WTC11 (cell line): ENCODE results near the gene MGRN1. TPM values are rescaled to one million over a fixed set of nuclear protein-coding genes. Genes with fewer than 3 reads are reported as not detected.
A peak's percentile ranks its signal among the peaks of the same experiment; 100 is the strongest.

Experiments
- ATAC-seq: fragments of 200-7000 bp; cut with Tn5 transposase; 2 replicates; pipeline ENCODE4 v1.10.0; 2021; ENCODE audit warnings: mild to moderate bottlenecking, moderate library complexity
- CTCF ChIA-PET: fragments of 300-600 bp; sonication (Branson Sonifier 250); formaldehyde crosslinking; loops from one replicate; lab custom pipeline; 2021; ENCODE audit warnings: antibody characterized with exemption; lab: Charles Lee
- POLR2A ChIA-PET: fragments of 350-600 bp; sonication (Branson Sonifier 250); formaldehyde crosslinking; loops from one replicate; lab custom pipeline; 2021; ENCODE audit warnings: antibody characterized with exemption; lab: Charles Lee
- DNase-seq: peaks from one replicate; pipeline ENCODE4 v3.0.0; 2021; ENCODE audit warnings: low spot score
- H3K27ac Mint-ChIP-seq: 2 replicates; pipeline ENCODE4 v1.8.0; 2021; ENCODE audit warnings: mixed read lengths
- H3K27me3 Mint-ChIP-seq: 2 replicates; pipeline ENCODE4 v1.8.0; 2021; ENCODE audit warnings: low read depth, mild to moderate bottlenecking, moderate library complexity, mixed read lengths
- H3K36me3 Mint-ChIP-seq: 2 replicates; pipeline ENCODE4 v1.8.0; 2021; ENCODE audit warnings: mixed read lengths
- H3K4me1 Mint-ChIP-seq: 2 replicates; pipeline ENCODE4 v1.8.0; 2022; ENCODE audit warnings: mixed read lengths
- H3K4me3 Mint-ChIP-seq: 2 replicates; pipeline ENCODE4 v1.8.0; 2021; ENCODE audit warnings: mild to moderate bottlenecking, moderate library complexity, mixed read lengths
- H3K9me3 Mint-ChIP-seq: 2 replicates; pipeline ENCODE4 v1.8.0; 2021; ENCODE audit warnings: mixed read lengths
- ESRRA ChIP-seq: sonication (generic); formaldehyde crosslinking; IDR thresholded peaks from 2 replicates; pipeline ENCODE4 v1.8.1; 2022; ENCODE audit warnings: mild to moderate bottlenecking, missing genetic modification reagents, borderline replicate concordance
- FOXP1 ChIP-seq: sonication (generic); formaldehyde crosslinking; IDR thresholded peaks from 2 replicates; pipeline ENCODE4 v1.8.0; 2022; ENCODE audit warnings: missing genetic modification reagents, mild to moderate bottlenecking, moderate library complexity, borderline replicate concordance
- KAT7 ChIP-seq: sonication (generic); formaldehyde crosslinking; IDR thresholded peaks from 2 replicates; pipeline ENCODE4 v1.8.1; 2023; ENCODE audit warnings: missing genetic modification reagents, mild to moderate bottlenecking, borderline replicate concordance
- NFATC4 ChIP-seq: fragments of 250-450 bp; sonication (Bioruptor Pico); IDR thresholded peaks from 2 replicates; pipeline ENCODE4 v1.9.0; 2021; ENCODE audit warnings: mild to moderate bottlenecking
- NFE2L1 ChIP-seq: sonication (generic); formaldehyde crosslinking; IDR thresholded peaks from 2 replicates; pipeline ENCODE4 v1.8.1; 2023; ENCODE audit warnings: missing genetic modification reagents
- RELA ChIP-seq: sonication (generic); formaldehyde crosslinking; IDR thresholded peaks from 2 replicates; pipeline ENCODE4 v1.8.1; 2022; ENCODE audit warnings: missing genetic modification reagents, mild to moderate bottlenecking, borderline replicate concordance
- RORB ChIP-seq: fragments of 250-450 bp; sonication (Bioruptor Pico); IDR thresholded peaks from 2 replicates; pipeline ENCODE4 v1.9.0; 2021; ENCODE audit warnings: mild to moderate bottlenecking
- SMAD3 ChIP-seq: sonication (generic); formaldehyde crosslinking; IDR thresholded peaks from 2 replicates; pipeline ENCODE4 v1.8.0; 2022; ENCODE audit warnings: missing genetic modification reagents, mild to moderate bottlenecking, borderline replicate concordance
- TCF7 ChIP-seq: sonication (generic); formaldehyde crosslinking; IDR thresholded peaks from 2 replicates; pipeline ENCODE4 v1.8.0; 2022; ENCODE audit warnings: mild to moderate bottlenecking, low read depth, missing genetic modification reagents, moderate library complexity
- ZNF317 ChIP-seq: sonication (generic); formaldehyde crosslinking; IDR thresholded peaks from 2 replicates; pipeline ENCODE4 v1.8.1; 2023; ENCODE audit warnings: low read depth, mild to moderate bottlenecking, moderate library complexity, missing genetic modification reagents, borderline replicate concordance
- ZNF416 ChIP-seq: fragments of 250-450 bp; sonication (Bioruptor Pico); IDR thresholded peaks from 2 replicates; pipeline ENCODE4 v1.9.0; 2021; ENCODE audit warnings: mild to moderate bottlenecking, inconsistent platforms
- total RNA-seq: library from RNA; stranded (reverse); gene quantifications from 3 replicates; pipeline ENCODE4 v1.2.3, GENCODE V29; 2021
- TF ChIP-seq, protein P1 (sequence below): fragments of 250-450 bp; sonication (Bioruptor Pico); IDR thresholded peaks from 2 replicates; pipeline ENCODE4 v1.8.0; 2021; ENCODE audit warnings: mild to moderate bottlenecking
- TF ChIP-seq, protein P2 (sequence below): sonication (generic); formaldehyde crosslinking; IDR thresholded peaks from 2 replicates; pipeline ENCODE4 v1.8.0; 2022; ENCODE audit warnings: mild to moderate bottlenecking, missing genetic modification reagents
- TF ChIP-seq, protein P3 (sequence below): sonication (generic); formaldehyde crosslinking; IDR thresholded peaks from 2 replicates; pipeline ENCODE4 v1.8.0; 2022; ENCODE audit warnings: missing genetic modification reagents
- TF ChIP-seq, protein P4 (sequence below): sonication (generic); formaldehyde crosslinking; IDR thresholded peaks from 2 replicates; pipeline ENCODE4 v1.8.0; 2022; ENCODE audit warnings: mild to moderate bottlenecking, missing genetic modification reagents
- TF ChIP-seq, protein P5 (sequence below): sonication (generic); formaldehyde crosslinking; IDR thresholded peaks from 2 replicates; pipeline ENCODE4 v1.8.0; 2023; ENCODE audit warnings: missing genetic modification reagents, mild to moderate bottlenecking, borderline replicate concordance
- TF ChIP-seq, protein P6 (sequence below): sonication (generic); formaldehyde crosslinking; IDR thresholded peaks from 2 replicates; pipeline ENCODE4 v1.8.1; 2023; ENCODE audit warnings: mild to moderate bottlenecking, moderate library complexity, missing genetic modification reagents
- TF ChIP-seq, protein P7 (sequence below): sonication (generic); formaldehyde crosslinking; IDR thresholded peaks from 2 replicates; pipeline ENCODE4 v1.8.1; 2023; ENCODE audit warnings: mild to moderate bottlenecking, missing genetic modification reagents, moderate library complexity

Gene MGRN1
- total RNA-seq, 1 experiment from 2014 or later: 88.8 TPM

DNA sequence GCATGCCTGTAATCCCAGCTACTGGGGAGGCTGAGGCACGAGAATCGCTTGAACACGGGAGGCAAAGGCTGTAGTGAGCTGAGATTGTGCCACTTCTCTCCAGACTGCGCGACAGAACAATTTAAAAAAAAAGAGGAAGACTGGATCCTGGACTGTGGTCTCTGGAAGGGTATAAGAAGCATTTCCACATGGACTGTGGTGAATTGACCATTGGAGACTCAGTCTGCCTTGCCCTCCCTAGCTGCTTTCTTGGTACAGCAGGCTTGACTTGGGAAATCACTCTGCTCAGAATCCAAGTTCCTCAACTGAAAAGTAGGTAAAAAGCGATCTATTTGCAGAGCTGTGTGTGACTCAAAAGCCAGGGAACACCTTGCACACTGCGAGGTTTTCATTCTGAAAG, 1.0 kb upstream of the MGRN1 start (continued):
- TF ChIP-seq RORB (CRISPR knock-in tag) (no peak), NFE2L1 (CRISPR knock-in tag) (no peak), NFATC4 (CRISPR knock-in tag) (no peak)
- TF ChIP-seq, protein P1, sequence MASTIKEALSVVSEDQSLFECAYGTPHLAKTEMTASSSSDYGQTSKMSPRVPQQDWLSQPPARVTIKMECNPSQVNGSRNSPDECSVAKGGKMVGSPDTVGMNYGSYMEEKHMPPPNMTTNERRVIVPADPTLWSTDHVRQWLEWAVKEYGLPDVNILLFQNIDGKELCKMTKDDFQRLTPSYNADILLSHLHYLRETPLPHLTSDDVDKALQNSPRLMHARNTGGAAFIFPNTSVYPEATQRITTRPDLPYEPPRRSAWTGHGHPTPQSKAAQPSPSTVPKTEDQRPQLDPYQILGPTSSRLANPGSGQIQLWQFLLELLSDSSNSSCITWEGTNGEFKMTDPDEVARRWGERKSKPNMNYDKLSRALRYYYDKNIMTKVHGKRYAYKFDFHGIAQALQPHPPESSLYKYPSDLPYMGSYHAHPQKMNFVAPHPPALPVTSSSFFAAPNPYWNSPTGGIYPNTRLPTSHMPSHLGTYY: no peak
- TF ChIP-seq, protein P2, sequence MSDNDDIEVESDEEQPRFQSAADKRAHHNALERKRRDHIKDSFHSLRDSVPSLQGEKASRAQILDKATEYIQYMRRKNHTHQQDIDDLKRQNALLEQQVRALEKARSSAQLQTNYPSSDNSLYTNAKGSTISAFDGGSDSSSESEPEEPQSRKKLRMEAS: no peak
- TF ChIP-seq, all 79 proteins: peak for 0

DNA sequence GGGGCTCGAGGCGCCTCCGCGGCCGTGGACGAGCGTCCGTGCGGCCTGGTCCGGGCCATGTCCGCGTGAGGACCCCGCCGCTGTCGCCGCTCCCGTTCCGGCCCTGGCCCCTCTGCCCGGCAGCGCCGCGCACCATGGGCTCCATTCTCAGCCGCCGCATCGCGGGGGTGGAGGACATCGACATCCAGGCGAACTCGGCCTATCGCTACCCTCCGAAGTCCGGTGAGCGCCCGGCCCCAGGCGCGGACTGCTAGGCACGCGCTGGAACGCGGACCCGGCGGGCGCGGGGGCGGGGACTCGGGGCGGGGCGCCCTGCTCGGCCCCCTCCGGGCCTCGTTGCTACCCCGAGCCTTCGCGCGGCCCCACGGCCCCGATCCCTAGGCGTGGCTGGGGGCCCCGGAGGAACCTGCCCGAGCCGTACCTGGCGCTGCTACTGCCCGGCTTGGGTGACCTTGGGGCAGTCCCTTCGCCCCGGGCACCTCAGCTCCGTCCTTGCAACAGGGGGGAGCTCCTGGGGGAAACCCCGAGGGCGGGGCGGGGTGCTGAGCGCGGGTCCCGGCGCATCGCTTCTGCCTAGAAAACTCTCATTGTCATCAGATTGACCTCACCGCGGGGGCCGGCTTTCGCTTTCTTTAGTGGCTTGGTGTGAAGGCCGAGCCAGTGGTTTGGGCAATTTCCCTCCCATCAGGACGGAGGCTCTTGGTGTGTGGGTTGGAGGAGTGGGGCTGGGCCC, 367 bp downstream of the MGRN1 start:
- Mint-ChIP-seq H3K36me3 (peaks cover 16% of the 10 kb centered on the region), H3K4me1 (peaks cover 17% of the 10 kb centered on the region), H3K4me3 (peak overlapping the region; percentile 97), H3K9me3 (0 out of 2 replicates have a peak, but pooled peaks cover 6% of the 10 kb centered on the region), H3K27me3 (no peaks in the 10 kb centered on the region), H3K27ac (peak overlapping the region; percentile 97)
- DNase-seq (peak; percentile 76), ATAC-seq (peak; percentile 43)
- CTCF ChIA-PET: interaction anchor here (0.6 to 3.9 kb wide), 42 partner anchors 10 to 301 kb away, joined by 3 to 46 read pairs (median 6); partner anchors contain the start of genes ANKS3, CDIP1, DNAAF8 and HMOX2
- POLR2A ChIA-PET: interaction anchor here (0.5 to 2.6 kb wide), 4 partner anchors 8 to 145 kb away, joined by 3 to 13 read pairs (median 5); partner anchors contain the start of gene CDIP1
- TF ChIP-seq KAT7 (CRISPR knock-in tag) (peak; percentile 45; the same call in 1 of the 2 replicates), FOXP1 (CRISPR knock-in tag) (peak; percentile 37; the same call in 1 of the 2 replicates), TCF7 (CRISPR knock-in tag) (no peak; the same call in 1 of the 2 replicates), RELA (CRISPR knock-in tag) (peak; percentile 74; the same call in 1 of the 2 replicates), SMAD3 (CRISPR knock-in tag) (no peak), ZNF416 (peak; percentile 81; the same call in 1 of the 2 replicates), ESRRA (CRISPR knock-in tag) (no peak), ZNF317 (CRISPR knock-in tag) (0 out of 2 replicates have a peak, but pooled peaks have one; percentile 36)
- TF ChIP-seq, protein P3, sequence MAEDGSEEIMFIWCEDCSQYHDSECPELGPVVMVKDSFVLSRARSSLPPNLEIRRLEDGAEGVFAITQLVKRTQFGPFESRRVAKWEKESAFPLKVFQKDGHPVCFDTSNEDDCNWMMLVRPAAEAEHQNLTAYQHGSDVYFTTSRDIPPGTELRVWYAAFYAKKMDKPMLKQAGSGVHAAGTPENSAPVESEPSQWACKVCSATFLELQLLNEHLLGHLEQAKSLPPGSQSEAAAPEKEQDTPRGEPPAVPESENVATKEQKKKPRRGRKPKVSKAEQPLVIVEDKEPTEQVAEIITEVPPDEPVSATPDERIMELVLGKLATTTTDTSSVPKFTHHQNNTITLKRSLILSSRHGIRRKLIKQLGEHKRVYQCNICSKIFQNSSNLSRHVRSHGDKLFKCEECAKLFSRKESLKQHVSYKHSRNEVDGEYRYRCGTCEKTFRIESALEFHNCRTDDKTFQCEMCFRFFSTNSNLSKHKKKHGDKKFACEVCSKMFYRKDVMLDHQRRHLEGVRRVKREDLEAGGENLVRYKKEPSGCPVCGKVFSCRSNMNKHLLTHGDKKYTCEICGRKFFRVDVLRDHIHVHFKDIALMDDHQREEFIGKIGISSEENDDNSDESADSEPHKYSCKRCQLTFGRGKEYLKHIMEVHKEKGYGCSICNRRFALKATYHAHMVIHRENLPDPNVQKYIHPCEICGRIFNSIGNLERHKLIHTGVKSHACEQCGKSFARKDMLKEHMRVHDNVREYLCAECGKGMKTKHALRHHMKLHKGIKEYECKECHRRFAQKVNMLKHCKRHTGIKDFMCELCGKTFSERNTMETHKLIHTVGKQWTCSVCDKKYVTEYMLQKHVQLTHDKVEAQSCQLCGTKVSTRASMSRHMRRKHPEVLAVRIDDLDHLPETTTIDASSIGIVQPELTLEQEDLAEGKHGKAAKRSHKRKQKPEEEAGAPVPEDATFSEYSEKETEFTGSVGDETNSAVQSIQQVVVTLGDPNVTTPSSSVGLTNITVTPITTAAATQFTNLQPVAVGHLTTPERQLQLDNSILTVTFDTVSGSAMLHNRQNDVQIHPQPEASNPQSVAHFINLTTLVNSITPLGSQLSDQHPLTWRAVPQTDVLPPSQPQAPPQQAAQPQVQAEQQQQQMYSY: no peak
- TF ChIP-seq, protein P4, sequence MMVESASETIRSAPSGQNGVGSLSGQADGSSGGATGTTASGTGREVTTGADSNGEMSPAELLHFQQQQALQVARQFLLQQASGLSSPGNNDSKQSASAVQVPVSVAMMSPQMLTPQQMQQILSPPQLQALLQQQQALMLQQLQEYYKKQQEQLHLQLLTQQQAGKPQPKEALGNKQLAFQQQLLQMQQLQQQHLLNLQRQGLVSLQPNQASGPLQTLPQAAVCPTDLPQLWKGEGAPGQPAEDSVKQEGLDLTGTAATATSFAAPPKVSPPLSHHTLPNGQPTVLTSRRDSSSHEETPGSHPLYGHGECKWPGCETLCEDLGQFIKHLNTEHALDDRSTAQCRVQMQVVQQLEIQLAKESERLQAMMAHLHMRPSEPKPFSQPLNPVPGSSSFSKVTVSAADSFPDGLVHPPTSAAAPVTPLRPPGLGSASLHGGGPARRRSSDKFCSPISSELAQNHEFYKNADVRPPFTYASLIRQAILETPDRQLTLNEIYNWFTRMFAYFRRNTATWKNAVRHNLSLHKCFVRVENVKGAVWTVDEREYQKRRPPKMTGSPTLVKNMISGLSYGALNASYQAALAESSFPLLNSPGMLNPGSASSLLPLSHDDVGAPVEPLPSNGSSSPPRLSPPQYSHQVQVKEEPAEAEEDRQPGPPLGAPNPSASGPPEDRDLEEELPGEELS (CRISPR knock-in tag): peak; percentile 65
- TF ChIP-seq, protein P5, sequence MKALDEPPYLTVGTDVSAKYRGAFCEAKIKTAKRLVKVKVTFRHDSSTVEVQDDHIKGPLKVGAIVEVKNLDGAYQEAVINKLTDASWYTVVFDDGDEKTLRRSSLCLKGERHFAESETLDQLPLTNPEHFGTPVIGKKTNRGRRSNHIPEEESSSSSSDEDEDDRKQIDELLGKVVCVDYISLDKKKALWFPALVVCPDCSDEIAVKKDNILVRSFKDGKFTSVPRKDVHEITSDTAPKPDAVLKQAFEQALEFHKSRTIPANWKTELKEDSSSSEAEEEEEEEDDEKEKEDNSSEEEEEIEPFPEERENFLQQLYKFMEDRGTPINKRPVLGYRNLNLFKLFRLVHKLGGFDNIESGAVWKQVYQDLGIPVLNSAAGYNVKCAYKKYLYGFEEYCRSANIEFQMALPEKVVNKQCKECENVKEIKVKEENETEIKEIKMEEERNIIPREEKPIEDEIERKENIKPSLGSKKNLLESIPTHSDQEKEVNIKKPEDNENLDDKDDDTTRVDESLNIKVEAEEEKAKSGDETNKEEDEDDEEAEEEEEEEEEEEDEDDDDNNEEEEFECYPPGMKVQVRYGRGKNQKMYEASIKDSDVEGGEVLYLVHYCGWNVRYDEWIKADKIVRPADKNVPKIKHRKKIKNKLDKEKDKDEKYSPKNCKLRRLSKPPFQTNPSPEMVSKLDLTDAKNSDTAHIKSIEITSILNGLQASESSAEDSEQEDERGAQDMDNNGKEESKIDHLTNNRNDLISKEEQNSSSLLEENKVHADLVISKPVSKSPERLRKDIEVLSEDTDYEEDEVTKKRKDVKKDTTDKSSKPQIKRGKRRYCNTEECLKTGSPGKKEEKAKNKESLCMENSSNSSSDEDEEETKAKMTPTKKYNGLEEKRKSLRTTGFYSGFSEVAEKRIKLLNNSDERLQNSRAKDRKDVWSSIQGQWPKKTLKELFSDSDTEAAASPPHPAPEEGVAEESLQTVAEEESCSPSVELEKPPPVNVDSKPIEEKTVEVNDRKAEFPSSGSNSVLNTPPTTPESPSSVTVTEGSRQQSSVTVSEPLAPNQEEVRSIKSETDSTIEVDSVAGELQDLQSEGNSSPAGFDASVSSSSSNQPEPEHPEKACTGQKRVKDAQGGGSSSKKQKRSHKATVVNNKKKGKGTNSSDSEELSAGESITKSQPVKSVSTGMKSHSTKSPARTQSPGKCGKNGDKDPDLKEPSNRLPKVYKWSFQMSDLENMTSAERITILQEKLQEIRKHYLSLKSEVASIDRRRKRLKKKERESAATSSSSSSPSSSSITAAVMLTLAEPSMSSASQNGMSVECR: no peak
- TF ChIP-seq, protein P2: peak; percentile 25; the same call in 1 of the 2 replicates
- TF ChIP-seq, protein P6, sequence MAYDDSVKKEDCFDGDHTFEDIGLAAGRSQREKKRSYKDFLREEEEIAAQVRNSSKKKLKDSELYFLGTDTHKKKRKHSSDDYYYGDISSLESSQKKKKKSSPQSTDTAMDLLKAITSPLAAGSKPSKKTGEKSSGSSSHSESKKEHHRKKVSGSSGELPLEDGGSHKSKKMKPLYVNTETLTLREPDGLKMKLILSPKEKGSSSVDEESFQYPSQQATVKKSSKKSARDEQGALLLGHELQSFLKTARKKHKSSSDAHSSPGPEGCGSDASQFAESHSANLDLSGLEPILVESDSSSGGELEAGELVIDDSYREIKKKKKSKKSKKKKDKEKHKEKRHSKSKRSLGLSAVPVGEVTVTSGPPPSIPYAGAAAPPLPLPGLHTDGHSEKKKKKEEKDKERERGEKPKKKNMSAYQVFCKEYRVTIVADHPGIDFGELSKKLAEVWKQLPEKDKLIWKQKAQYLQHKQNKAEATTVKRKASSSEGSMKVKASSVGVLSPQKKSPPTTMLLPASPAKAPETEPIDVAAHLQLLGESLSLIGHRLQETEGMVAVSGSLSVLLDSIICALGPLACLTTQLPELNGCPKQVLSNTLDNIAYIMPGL (CRISPR knock-in tag): peak; percentile 53; the same call in 1 of the 2 replicates
- TF ChIP-seq, protein P7, sequence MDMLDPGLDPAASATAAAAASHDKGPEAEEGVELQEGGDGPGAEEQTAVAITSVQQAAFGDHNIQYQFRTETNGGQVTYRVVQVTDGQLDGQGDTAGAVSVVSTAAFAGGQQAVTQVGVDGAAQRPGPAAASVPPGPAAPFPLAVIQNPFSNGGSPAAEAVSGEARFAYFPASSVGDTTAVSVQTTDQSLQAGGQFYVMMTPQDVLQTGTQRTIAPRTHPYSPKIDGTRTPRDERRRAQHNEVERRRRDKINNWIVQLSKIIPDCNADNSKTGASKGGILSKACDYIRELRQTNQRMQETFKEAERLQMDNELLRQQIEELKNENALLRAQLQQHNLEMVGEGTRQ (CRISPR knock-in tag): 0 out of 2 replicates have a peak, but pooled peaks have one; percentile 19
